CD14-positive monocyte (primary cell): ENCODE results near the gene DUSP19. TPM values are rescaled to one million over a fixed set of nuclear protein-coding genes. Genes with fewer than 3 reads are reported as not detected.

Experiments
- DNase-seq, 3 donors: peaks; one replicate each; pipeline ENCODE4 v3.0.0-alpha.2; 2011 to 2022
- H2AFZ ChIP-seq: 2 replicates; pipeline ENCODE4 v1.6.0; 2012; ENCODE audit warnings: mild to moderate bottlenecking, low read depth, low read length, inconsistent platforms; ENCODE audit not compliant: insufficient read depth, poor library complexity, severe bottlenecking
- H3K27ac ChIP-seq, 2 donors: 1 replicate in 1 of 2; 2 replicates in 1 of 2; pipeline ENCODE4 v1.5.1; 2012 to 2013; ENCODE audit warnings: low read length in 2 of 2, control low read depth in 1 of 2, inconsistent platforms in 1 of 2, low read depth in 1 of 2, mild to moderate bottlenecking in 1 of 2
- H3K27me3 ChIP-seq, 2 donors: one replicate each; pipeline versions ENCODE4 v1.6.0 to v1.6.1; 2011 to 2013; ENCODE audit warnings: low read length in 2 of 2; ENCODE audit not compliant: control insufficient read depth in 2 of 2, insufficient read depth in 2 of 2
- H3K36me3 ChIP-seq, 2 donors: replicated peaks in 1 of 2; 1 replicate in 1 of 2; 2 replicates in 1 of 2; pipeline versions ENCODE4 v1.5.1 to v1.6.1; 2012 to 2013; ENCODE audit warnings: low read length in 2 of 2, control low read depth in 1 of 2, inconsistent platforms in 1 of 2, mild to moderate bottlenecking in 1 of 2; ENCODE audit not compliant: insufficient read depth in 2 of 2, control insufficient read depth in 1 of 2
- H3K4me1 ChIP-seq, 2 donors: 1 replicate in 1 of 2; 2 replicates in 1 of 2; pipeline versions ENCODE4 v1.5.1 to v1.6.1; 2012 to 2013; ENCODE audit warnings: low read length in 2 of 2, control low read depth in 1 of 2, inconsistent platforms in 1 of 2, mild to moderate bottlenecking in 1 of 2, moderate library complexity in 1 of 2; ENCODE audit not compliant: insufficient read depth in 2 of 2, control insufficient read depth in 1 of 2
- H3K4me2 ChIP-seq: replicated peaks from 2 replicates; pipeline ENCODE3; 2012; ENCODE audit warnings: low read length, moderate library complexity, mild to moderate bottlenecking; ENCODE audit not compliant: poor library complexity, severe bottlenecking; ENCODE audit errors: extremely low read depth
- H3K4me3 ChIP-seq, 3 experiments: fragments of 200-600 bp in 1 of 3; sonication (generic) in 1 of 3; replicated peaks in 1 of 3; 1 replicate in 2 of 3; 2 replicates in 1 of 3; pipeline ENCODE4 v1.5.1; 2011 to 2013; ENCODE audit warnings: low read length in 3 of 3, mild to moderate bottlenecking in 3 of 3, control low read depth in 2 of 3, low read depth in 2 of 3, inconsistent platforms in 1 of 3, moderate library complexity in 1 of 3
- H3K79me2 ChIP-seq: 2 replicates; pipeline ENCODE4 v1.6.0; 2012; ENCODE audit warnings: mild to moderate bottlenecking, control low read depth, inconsistent platforms, low read length, moderate library complexity; ENCODE audit not compliant: insufficient read depth
- H3K9ac ChIP-seq: 2 replicates; pipeline ENCODE4 v1.6.0; 2017; ENCODE audit warnings: low read length, mild to moderate bottlenecking; ENCODE audit not compliant: insufficient read depth, poor library complexity, severe bottlenecking
- H3K9me3 ChIP-seq, 2 donors: replicated peaks in 1 of 2; 1 replicate in 1 of 2; 2 replicates in 1 of 2; pipeline versions ENCODE4 v1.5.1 to v1.6.1; 2012 to 2013; ENCODE audit warnings: low read length in 2 of 2, control low read depth in 1 of 2; ENCODE audit not compliant: control insufficient read depth in 1 of 2, insufficient read depth in 1 of 2
- H4K20me1 ChIP-seq: 2 replicates; pipeline ENCODE4 v1.6.0; 2012; ENCODE audit warnings: mild to moderate bottlenecking, low read length, control low read depth, moderate library complexity; ENCODE audit not compliant: insufficient read depth
- H3K27ac Mint-ChIP-seq, 7 donors: one replicate each; pipeline ENCODE4 v1.8.0; 2020; ENCODE audit warnings: mild to moderate bottlenecking in 7 of 7, mixed read lengths in 7 of 7, moderate library complexity in 6 of 7, inconsistent platforms in 2 of 7
- H3K27me3 Mint-ChIP-seq, 3 donors: one replicate each; pipeline ENCODE4 v1.8.0; 2021 to 2022; ENCODE audit warnings: low read depth in 3 of 3, mild to moderate bottlenecking in 3 of 3, mixed read lengths in 3 of 3, moderate library complexity in 3 of 3, inconsistent platforms in 1 of 3
- H3K36me3 Mint-ChIP-seq, 2 donors: one replicate each; pipeline ENCODE4 v1.8.0; 2020; ENCODE audit warnings: mixed read lengths in 2 of 2, inconsistent platforms in 1 of 2, mild to moderate bottlenecking in 1 of 2
- H3K4me1 Mint-ChIP-seq: one replicate; pipeline ENCODE4 v1.8.0; 2020; ENCODE audit warnings: mild to moderate bottlenecking, mixed read lengths
- H3K4me3 Mint-ChIP-seq, 2 donors: one replicate each; pipeline ENCODE4 v1.8.0; 2020; ENCODE audit warnings: mild to moderate bottlenecking in 2 of 2, mixed read lengths in 2 of 2, moderate library complexity in 1 of 2
- H3K9me3 Mint-ChIP-seq, 7 donors: one replicate each; pipeline ENCODE4 v1.8.0; 2020 to 2022; ENCODE audit warnings: mixed read lengths in 7 of 7, mild to moderate bottlenecking in 6 of 7, moderate library complexity in 6 of 7, inconsistent platforms in 2 of 7
- CTCF ChIP-seq: fragments of 200-600 bp; IDR thresholded peaks from one replicate; pipeline ENCODE4 v1.8.0; 2022; ENCODE audit warnings: antibody characterized with exemption, mild to moderate bottlenecking
- WGBS: methylation state at CpG from one replicate; pipeline ENCODE4 v1.1.5; 2013; ENCODE audit warnings: missing lambda C conversion rate; ENCODE audit not compliant: insufficient coverage; 5-methylcytosine and 5-hydroxymethylcytosine counted together
- intact Hi-C, 2 donors: fragments of 100-400 bp; cut with micrococcal nuclease; formaldehyde crosslinking; loops; one replicate each; pipeline versions ENCODE4 v1.15.0 to v1.15.1; 2023
- polyA plus RNA-seq, 3 donors: library from polyadenylated mRNA; depleted of rRNA in 1 of 3; unstranded in 2 of 3; stranded (reverse) in 1 of 3; fragments of 300-500 nt in 2 of 3; fragments of >200 nt in 1 of 3; fragmentation: Illumina TruSeq in 2 of 3; gene quantifications; 1 replicate in 2 of 3; 2 replicates in 1 of 3; pipeline ENCODE4 v1.2.3, GENCODE V29; 2012 to 2021

DUSP19 gene
- polyA plus RNA-seq, 3 donors: 0.13 to 0.30 (median 0.25) TPM

DNA sequence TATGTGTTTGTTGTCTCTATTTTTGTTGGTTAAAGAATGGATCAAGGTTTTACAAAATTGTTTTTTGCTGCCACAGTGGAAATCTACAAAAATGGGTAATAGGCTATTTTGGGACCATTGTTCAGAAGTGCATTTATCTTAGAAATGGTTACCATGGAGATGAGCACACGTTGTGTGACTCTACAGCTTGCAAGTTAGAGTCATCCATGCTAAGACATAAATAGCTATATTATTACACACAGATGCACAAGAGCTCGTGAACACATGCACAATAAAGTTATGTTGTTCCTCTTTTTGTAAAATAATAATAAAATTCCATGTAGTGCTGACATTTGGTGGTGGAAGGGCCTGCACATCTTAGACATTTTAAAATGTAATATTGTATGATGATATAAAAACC lies 15.5 kb upstream of the DUSP19 start:
- Histone ChIP-seq H2AFZ (no peak overlapping the region), H3K4me3 (no peak overlapping the region), H3K27me3 (peaks cover 6 to 38% of the 10 kb centered on the region in 2 donors), H3K27ac (no peak overlapping the region), H3K9me3 (no peaks in the 10 kb centered on the region), H3K36me3 (no peaks in the 10 kb centered on the region), H3K4me2 (no peak overlapping the region), H3K9ac (no peak overlapping the region), H3K79me2 (no peaks in the 10 kb centered on the region), H4K20me1 (no peaks in the 10 kb centered on the region), H3K4me1 (no peaks in the 10 kb centered on the region)
- H3K27ac Mint-ChIP-seq: no peak overlapping the region
- no CpG with 5 or more reads among the region's 2 CpGs for WGBS
- intact Hi-C loops: no loop called here
- no peak for DNase-seq
- H3K4me1 Mint-ChIP-seq: no peaks in the 10 kb centered on the region
- H3K9me3 Mint-ChIP-seq: peaks cover 0 to 4% (median 1%) of the 10 kb centered on the region in 7 donors
- peaks cover 25 to 52% (median 33%) of the 10 kb centered on the region in 3 donors for H3K27me3 Mint-ChIP-seq
- H3K4me3 Mint-ChIP-seq: no peak overlapping the region
- no peak for TF ChIP-seq CTCF
- no peaks in the 10 kb centered on the region for H3K36me3 Mint-ChIP-seq

- DNase-seq: no peak
- Histone ChIP-seq H3K4me1 (no peaks in the 10 kb centered on the region), H3K9ac (no peak overlapping the region), H3K4me2 (no peak overlapping the region), H3K9me3 (peaks cover 0 to 16% of the 10 kb centered on the region in 2 donors), H3K27me3 (peaks cover 0 to 16% of the 10 kb centered on the region in 2 donors), H3K79me2 (no peaks in the 10 kb centered on the region), H4K20me1 (no peaks in the 10 kb centered on the region), H3K27ac (no peak overlapping the region), H2AFZ (no peak overlapping the region), H3K36me3 (no peaks in the 10 kb centered on the region), H3K4me3 (no peak overlapping the region)
- intact Hi-C loops: no loop called here
- H3K4me1 Mint-ChIP-seq: no peaks in the 10 kb centered on the region
- H3K36me3 Mint-ChIP-seq: no peaks in the 10 kb centered on the region
- H3K9me3 Mint-ChIP-seq: peaks cover 9 to 22% (median 16%) of the 10 kb centered on the region in 7 donors
- H3K27ac Mint-ChIP-seq: no peak overlapping the region
- no peak overlapping the region for H3K4me3 Mint-ChIP-seq
- peaks cover 13 to 36% (median 34%) of the 10 kb centered on the region in 3 donors for H3K27me3 Mint-ChIP-seq
- no peak for TF ChIP-seq CTCF
- WGBS: 87% methylated on average over 3 of the region's 3 CpGs
Measured at GRCh38 chr2:183068561-183068960, 10.0 kb upstream of the DUSP19 start.
